RPMI7951 (cell line): Measurements from ENCODE around the gene MYOF. TPM values are rescaled to one million over a fixed set of nuclear protein-coding genes. Genes with fewer than 3 reads are reported as not detected.
A peak's percentile ranks its signal among the peaks of the same experiment; 100 is the strongest.
"Not testable (repeated sequence)": the region's sequence is repeated elsewhere in the genome, so short reads cannot be mapped to it uniquely, and the experiment has no call there.

Experiments
- DNase-seq: peaks from one replicate; pipeline ENCODE4 v3.0.0-alpha.2; 2012; ENCODE audit warnings: low read depth
- total RNA-seq: library from RNA; depleted of rRNA; stranded (reverse); fragments of >200 nt; shearing (Covaris generic); gene quantifications from 2 replicates; pipeline ENCODE4 v1.2.3, GENCODE V29; 2014

The MYOF gene
- total RNA-seq, 1 experiment from 2014 or later, result 57.1 TPM

GRCh38 chr10:93454146-93454545 is 28.0 kb downstream of the MYOF start:
- no peak for DNase-seq

- DNase-seq, result no peak
These were observed 30.0 kb downstream of the MYOF start for GRCh38 chr10:93452143-93452542.

GRCh38 chr10:93451244-93451947 is 30.7 kb downstream of the MYOF start:
- no peak for DNase-seq

- no peak for DNase-seq
These were observed 34.2 kb downstream of the MYOF start for GRCh38 chr10:93447970-93448369.

GRCh38 chr10:93447019-93447418 is 35.1 kb downstream of the MYOF start:
- DNase-seq, result no peak

- DNase-seq, result no peak
These were observed 36.0 kb downstream of the MYOF start for GRCh38 chr10:93445978-93446720.

GRCh38 chr10:93445097-93445960 is 36.8 kb downstream of the MYOF start:
- DNase-seq, result peak; percentile 97

DNA sequence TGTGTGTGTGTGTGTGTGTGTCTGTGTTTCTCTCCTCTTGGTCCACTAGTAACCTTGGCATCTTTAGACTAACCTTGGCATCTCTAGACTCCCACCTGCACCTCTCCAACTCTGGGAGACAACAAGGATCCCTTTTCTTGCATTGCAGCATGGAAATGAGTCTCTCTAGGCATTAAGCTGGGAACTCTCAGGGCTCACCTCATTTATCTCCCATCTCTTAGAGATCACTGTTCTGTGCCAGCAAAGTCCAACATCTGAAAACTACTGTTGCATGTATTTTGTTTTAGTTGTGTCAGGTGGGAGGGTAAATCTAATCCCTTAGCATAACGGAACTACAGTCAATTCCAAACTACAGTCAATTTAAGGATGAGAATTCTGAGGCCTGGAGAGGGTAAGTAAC is 38.7 kb downstream of the MYOF start:
- no peak for DNase-seq

GRCh38 chr10:93442721-93443120 is 39.4 kb downstream of the MYOF start:
- not testable (repeated sequence) for DNase-seq

- no peak for DNase-seq
These were observed 41.5 kb downstream of the MYOF start for GRCh38 chr10:93440591-93441091.

- DNase-seq, result no peak
These were observed 43.4 kb downstream of the MYOF start for GRCh38 chr10:93438613-93439253.

- DNase-seq, result no peak
These were observed 44.1 kb downstream of the MYOF start for GRCh38 chr10:93437946-93438612.

DNA sequence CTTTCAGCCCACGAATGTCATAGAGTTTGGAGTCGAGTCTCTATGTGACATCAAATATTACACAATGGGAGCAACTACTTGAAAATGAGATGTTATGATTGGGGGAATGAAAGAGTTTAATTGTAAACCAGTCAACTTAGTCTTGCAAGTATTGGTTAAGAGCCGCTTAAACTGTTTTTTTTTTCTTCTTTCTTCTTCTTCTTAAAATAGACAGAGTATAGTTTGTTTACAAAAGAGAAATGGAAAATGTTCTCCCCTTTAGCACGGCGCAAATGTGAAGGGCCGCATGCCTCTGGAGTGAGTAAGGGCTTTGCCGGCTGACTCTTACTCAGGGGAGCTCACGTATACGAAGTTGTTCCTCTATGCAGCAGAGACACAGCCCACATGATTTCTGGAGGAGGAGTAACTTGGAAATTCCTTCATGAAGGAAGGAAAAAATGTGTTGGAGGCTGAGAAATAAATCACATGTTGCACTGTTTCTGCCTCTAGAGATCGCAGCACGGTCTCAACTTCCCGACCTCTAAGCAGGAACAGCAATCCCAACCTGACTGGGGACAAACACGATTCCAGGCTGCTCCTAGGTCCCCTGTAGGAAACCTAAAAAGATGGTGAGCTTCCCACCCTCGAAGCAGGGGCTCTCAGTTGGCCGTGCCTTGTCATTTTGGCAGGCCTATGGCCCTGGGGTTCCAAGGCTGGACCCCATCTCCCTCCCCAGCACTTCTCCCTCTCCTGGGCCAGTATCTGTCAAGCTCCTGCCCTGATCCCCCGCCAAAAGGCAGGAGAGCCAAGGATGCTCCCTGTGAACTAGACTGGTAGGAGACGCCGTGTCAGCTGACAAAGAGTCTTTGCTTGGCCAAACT is 44.8 kb downstream of the MYOF start:
- DNase-seq, result peak; percentile 96

- DNase-seq, result peak; percentile 94
These were observed 45.5 kb downstream of the MYOF start for GRCh38 chr10:93436591-93437085.

DNA sequence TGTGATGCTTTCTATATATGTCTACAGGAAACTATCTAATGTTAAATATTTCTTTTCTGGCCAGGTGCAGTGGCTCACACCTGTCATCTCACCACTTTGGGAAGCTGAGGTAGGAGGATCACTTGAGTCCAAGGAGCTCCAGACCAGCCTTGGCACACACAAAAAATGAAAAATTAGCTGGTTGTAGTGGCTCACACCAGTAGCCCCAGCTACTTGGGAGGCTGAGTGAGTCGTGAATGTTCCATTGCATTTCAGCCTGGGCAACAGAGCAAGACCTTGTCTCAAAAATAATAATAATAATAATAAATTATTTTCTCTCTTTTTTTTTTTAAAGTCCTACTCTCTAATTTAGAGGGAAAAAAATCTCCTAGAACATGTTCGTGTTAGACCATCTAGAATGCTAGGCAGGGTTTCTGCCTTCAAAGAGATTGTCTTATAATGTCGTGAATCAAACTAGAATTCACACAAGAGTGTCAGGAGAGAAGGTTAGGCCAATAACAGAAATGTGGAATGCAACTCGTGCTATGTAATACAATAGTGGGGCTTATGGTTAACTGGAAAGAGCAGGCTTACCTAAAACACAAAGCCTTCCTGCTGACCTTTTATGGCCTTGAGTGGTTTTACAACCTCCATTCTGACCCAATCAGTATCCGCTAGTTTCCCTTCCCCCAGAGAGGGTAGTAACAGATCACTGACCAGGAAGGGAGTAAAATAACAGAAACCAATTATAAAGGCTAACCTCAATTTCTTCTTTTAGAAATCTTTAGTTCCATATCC is 46.3 kb downstream of the MYOF start:
- peak; percentile 54 for DNase-seq

DNA sequence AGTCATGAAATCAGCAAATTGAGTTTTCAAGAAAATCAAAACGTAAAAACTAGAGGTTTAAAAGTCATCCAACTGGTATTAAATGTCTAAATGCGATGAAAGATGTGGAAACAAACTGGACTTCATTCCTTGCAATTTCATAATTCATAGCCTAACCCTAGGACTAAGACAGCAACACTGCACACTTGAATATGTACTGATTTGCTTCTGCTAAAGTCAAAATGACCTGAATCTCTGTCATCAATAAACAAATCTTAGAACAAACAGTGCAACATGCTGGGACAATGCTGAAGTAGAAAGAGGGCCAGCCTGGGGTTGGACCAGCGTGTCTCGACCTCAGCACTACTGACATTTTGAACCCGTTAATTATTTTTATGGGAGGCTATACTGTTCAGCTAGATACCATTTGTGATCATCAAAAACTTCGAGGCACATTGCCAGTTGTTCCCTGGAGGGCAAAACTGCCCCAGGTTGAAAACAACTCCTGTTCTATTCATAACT is 47.1 kb downstream of the MYOF start:
- no peak for DNase-seq

- DNase-seq, result no peak
These were observed 50.8 kb downstream of the MYOF start for GRCh38 chr10:93431361-93431760.

- no peak for DNase-seq
These were observed 56.3 kb downstream of the MYOF start for GRCh38 chr10:93425861-93426260.

DNA sequence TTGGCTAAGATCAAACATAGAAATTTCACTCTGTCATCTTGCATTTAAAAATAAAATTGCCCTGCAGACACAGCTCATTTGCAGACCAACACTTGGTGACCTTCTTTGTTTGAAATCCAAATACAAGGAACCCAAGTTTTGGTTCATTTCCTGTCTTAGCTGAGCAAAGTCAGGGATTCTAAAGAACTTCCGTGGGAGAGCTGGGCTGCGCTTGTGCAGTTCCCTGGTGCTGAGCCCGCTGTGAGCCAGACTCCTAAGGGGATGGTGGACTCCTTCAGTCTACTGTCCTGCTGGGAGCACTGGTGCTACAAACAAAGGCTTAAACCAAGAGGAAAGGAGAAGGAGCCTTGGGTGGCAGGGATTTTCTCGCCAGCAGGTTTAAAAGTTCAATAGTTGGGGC is 60.0 kb downstream of the MYOF start:
- DNase-seq, result no peak
